ENCODE results near the gene NWD2. TPM values are rescaled to one million over a fixed set of nuclear protein-coding genes. Genes with fewer than 3 reads are reported as not detected.

Gene NWD2
- total RNA-seq, 4 donors from 2014 or later: not detected

DNA sequence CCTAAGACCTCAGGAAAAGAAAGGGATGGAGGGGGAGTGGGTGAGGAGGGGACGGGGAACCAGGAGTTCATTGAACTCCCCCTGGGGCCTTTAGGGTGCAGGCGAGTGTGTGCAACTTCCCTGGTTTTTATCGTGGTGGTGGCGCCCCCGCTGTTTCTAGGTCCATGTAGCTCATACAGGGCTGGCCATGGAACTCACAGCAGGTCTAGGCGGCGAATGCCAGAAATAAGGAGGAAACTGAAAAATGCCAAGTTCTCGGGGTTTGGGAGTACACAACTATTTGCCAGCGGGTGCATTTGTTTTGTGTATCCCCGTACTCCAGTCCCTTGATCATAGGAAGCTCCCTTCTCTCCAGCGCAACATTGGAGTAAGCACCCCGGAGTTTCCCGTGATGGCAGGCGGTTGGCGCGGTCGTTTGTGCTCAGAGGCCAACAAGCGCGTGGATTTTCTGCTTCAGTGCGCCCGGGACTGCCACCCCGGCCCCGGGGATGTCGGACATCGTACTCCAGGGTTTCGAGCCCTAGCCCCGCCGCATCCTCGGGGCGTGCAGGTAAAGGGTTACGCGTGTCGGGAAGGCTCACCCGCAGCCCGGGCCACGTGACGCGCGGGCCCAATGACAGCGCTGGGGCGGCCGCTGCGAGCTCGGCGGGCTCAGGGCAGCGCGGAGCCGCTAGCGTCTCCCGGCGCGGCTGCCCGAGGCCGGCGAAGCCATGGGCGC, 208.9 kb downstream of the NWD2 start:
- in situ Hi-C loops (cut with MboI; ENCODE audit: low sequenced_read_pairs in 4 of 4) (loop anchor here in 1 of 4 donors (10.0 kb wide), 1 partner anchor 111 kb away; no protein-coding TSS in a partner anchor), intact Hi-C loops (cut with DNase I; ENCODE audit: low total_unique reads) (loop anchor here (1.0 to 5.0 kb wide), 2 partner anchors 113 to 339 kb away; no protein-coding TSS in a partner anchor)
- H3K27me3 ChIP-seq: peaks cover 15 to 36% (median 17%) of the 10 kb centered on the region in 3 donors
- H3K9me3 ChIP-seq: no peaks in the 10 kb centered on the region
- DNase-seq: peak in 1 of 2 donors; percentile 30
- H3K27ac ChIP-seq: no peak overlapping the region
- peaks cover 8 to 12% of the 10 kb centered on the region in 2 donors for H3K4me1 ChIP-seq
- peak; percentile 79 to 84 for ATAC-seq
- H3K36me3 ChIP-seq: no peaks in the 10 kb centered on the region
- H3K4me3 ChIP-seq: peak overlapping the region; percentile 45 to 69 (median 56)
- TF ChIP-seq, protein P1, sequence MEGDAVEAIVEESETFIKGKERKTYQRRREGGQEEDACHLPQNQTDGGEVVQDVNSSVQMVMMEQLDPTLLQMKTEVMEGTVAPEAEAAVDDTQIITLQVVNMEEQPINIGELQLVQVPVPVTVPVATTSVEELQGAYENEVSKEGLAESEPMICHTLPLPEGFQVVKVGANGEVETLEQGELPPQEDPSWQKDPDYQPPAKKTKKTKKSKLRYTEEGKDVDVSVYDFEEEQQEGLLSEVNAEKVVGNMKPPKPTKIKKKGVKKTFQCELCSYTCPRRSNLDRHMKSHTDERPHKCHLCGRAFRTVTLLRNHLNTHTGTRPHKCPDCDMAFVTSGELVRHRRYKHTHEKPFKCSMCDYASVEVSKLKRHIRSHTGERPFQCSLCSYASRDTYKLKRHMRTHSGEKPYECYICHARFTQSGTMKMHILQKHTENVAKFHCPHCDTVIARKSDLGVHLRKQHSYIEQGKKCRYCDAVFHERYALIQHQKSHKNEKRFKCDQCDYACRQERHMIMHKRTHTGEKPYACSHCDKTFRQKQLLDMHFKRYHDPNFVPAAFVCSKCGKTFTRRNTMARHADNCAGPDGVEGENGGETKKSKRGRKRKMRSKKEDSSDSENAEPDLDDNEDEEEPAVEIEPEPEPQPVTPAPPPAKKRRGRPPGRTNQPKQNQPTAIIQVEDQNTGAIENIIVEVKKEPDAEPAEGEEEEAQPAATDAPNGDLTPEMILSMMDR (IDR thresholded peaks at IDR 0.05 in 4 of 5, conservative IDR thresholded peaks at IDR 0.05 in 1 of 5): no peak
- no peak for TF ChIP-seq POLR2A (IDR thresholded peaks at IDR 0.05)

DNA sequence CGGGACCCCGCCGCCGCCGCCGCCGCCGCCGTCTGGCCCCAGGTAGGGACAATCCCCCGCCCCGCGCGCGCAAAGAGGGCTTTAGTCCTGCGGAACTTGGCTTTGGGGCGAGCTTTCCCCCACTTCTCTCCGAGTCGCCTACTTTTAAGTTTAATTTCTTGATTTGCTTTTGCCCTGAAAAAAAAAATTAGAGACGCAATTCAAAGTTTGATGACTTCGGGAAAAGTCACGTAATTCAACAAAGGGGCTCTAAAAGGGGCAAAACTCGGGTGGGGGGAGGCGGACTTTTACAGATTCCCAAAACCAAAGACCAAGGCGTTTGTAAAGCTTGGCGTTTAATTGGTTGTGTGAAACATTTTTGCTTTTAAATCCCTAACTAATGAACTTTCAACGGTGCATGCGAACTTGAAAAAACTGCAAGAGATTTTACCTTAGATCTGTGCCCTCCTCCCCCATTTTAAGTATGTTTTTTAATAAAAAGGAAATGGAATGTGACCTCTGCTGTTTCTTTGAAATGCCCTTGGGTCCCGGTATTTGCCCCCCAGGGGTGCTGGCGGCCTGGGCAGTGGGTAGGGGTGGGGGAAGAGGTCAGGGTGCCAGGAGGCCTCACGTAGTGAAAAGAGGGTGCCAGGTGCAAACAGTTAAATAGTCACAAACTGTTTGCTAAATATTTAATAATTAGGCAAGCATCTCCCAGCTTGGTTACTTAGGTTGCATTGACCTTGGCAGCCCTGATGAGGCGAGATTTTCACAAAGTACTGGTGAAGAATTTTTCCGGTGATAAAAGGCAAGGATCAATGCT, 209.7 kb downstream of the NWD2 start:
- intact Hi-C loops (cut with DNase I; ENCODE audit: low total_unique reads): loop anchor here (1.0 to 5.0 kb wide), 2 partner anchors 112 to 338 kb away; no protein-coding TSS in a partner anchor
- Histone ChIP-seq H3K27me3 (peaks cover 15 to 36% (median 17%) of the 10 kb centered on the region in 3 donors), H3K27ac (no peak overlapping the region), H3K4me3 (peak overlapping the region; percentile 20 to 69 (median 56)), H3K4me1 (peaks cover 8 to 12% of the 10 kb centered on the region in 2 donors), H3K36me3 (no peaks in the 10 kb centered on the region), H3K9me3 (no peaks in the 10 kb centered on the region)
- in situ Hi-C loops (cut with MboI; ENCODE audit: low sequenced_read_pairs in 4 of 4): loop anchor here in 1 of 4 donors (10.0 kb wide), 1 partner anchor 111 kb away; no protein-coding TSS in a partner anchor
- ATAC-seq (no peak), DNase-seq (no peak)
- TF ChIP-seq, protein P1 (IDR thresholded peaks at IDR 0.05 in 4 of 5, conservative IDR thresholded peaks at IDR 0.05 in 1 of 5): no peak
- TF ChIP-seq POLR2A (IDR thresholded peaks at IDR 0.05): no peak

DNA sequence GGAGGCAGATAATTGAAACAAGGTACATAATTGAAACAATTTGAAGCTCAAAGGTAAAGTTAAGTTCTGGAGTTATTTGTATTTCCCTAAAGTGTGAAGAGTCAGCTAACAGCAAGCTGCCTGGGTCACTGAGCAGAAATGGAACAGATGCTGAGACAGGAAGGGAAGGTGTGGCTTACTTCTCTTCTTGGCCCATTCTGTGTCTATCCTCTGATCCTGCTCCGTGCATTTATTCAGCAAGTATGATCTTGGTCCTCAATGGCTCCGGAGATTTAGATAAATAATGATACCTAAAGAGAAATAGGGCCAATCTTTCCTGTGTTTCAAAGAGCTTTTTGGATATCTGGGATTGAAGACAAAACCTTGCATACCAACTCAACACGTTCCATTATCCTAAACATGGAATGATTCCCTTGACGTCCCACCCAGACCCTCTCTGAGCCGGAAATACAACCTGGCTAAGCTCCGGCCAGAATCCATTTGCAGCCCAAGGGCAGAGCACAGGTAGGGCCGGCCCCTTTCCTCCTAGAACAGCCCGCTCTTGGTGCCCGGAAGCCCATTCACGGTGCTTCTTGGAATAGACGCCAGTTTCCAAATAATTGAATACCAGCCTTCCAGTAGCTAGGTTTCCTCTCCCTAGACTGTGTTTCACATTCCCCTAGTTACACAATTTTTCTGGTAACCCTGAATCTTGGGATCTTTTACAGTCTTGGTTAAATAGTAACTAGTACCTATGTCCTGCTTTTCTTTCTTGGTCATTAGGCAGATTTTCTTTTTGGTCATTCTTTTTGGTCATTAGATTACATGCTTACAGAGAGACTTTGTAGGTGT, 211.0 kb downstream of the NWD2 start:
- no peak for DNase-seq
- no peaks in the 10 kb centered on the region for H3K9me3 ChIP-seq
- in situ Hi-C loops (cut with MboI; ENCODE audit: low sequenced_read_pairs in 4 of 4) (loop anchor here in 1 of 4 donors (10.0 kb wide), 1 partner anchor 109 kb away; no protein-coding TSS in a partner anchor), intact Hi-C loops (cut with DNase I; ENCODE audit: low total_unique reads) (no loop called here)
- TF ChIP-seq, protein P1 (IDR thresholded peaks at IDR 0.05 in 4 of 5, conservative IDR thresholded peaks at IDR 0.05 in 1 of 5): no peak
- no peak for TF ChIP-seq POLR2A (IDR thresholded peaks at IDR 0.05)
- H3K36me3 ChIP-seq: no peaks in the 10 kb centered on the region
- no peak overlapping the region for H3K4me3 ChIP-seq
- no peak overlapping the region for H3K27ac ChIP-seq
- peaks cover 15 to 30% (median 17%) of the 10 kb centered on the region in 3 donors for H3K27me3 ChIP-seq
- no peak for ATAC-seq
- peaks cover 8 to 12% of the 10 kb centered on the region in 2 donors for H3K4me1 ChIP-seq

DNA sequence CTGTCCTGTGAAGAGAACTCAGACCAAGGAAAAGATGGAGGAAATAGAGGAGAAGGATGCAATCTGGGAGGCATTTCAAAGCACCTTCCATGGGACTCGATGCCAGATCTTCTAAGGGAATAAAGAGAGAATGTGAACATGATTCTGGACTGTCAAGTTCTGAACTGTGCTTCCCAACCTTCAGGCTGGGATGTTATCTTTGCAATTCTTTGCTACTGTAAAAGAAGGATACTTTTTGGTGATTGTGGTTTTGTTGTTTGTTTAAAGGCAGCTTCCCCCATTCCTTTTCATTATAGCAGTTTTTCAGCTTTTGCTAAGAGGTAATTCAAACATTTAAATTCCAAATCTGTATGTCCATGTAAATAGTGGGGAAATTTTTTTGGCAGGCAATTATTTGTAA, 217.3 kb downstream of the NWD2 start:
- H3K27me3 ChIP-seq: peaks cover 0 to 5% (median 0%) of the 10 kb centered on the region in 3 donors
- no peaks in the 10 kb centered on the region for H3K9me3 ChIP-seq
- no peaks in the 10 kb centered on the region for H3K36me3 ChIP-seq
- in situ Hi-C loops (cut with MboI; ENCODE audit: low sequenced_read_pairs in 4 of 4) (no loop called here), intact Hi-C loops (cut with DNase I; ENCODE audit: low total_unique reads) (no loop called here)
- H3K4me3 ChIP-seq: no peak overlapping the region
- no peak for DNase-seq
- H3K4me1 ChIP-seq: no peaks in the 10 kb centered on the region
- H3K27ac ChIP-seq: no peak overlapping the region
- TF ChIP-seq, protein P1 (IDR thresholded peaks at IDR 0.05 in 4 of 5, conservative IDR thresholded peaks at IDR 0.05 in 1 of 5): no peak
- no peak for TF ChIP-seq POLR2A (IDR thresholded peaks at IDR 0.05)
- no peak for ATAC-seq

All from gastrocnemius medialis (tissue), 4 donors.